Stimulated activated CD4-positive, alpha-beta T cell treated with anti-CD3 and anti-CD28 coated beads, Interleukin-4, amount 100 ng/mL, for 48 hours (primary cell): ENCODE results near the gene SPRED1.
A peak's percentile ranks its signal among the peaks of the same experiment; 100 is the strongest.

Experiments
- DNase-seq, 2 donors: peaks; one replicate each; pipeline ENCODE4 v3.0.0-alpha.2; 2020; ENCODE audit warnings: low read depth in 2 of 2

Gene SPRED1

DNA sequence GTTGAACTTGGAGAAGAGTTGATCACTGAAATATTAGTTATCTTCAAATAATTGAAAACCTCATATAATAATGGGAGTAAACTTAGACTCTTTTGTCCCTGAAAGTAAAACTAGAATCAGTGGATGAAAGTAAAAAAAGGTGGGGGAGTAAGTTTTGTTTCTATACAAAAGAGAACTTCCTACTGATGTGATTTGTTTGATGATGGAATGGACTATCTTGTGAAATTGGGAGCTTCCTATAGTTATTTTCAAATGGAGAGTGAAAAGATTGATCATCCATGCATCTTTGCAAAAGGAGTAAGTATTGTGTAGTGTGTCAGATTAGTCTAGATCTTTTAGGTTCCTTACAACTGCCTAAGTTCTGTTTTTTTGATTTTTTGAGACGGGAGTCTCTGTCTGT is 28.4 kb downstream of the SPRED1 start:
- no peak for DNase-seq

DNA sequence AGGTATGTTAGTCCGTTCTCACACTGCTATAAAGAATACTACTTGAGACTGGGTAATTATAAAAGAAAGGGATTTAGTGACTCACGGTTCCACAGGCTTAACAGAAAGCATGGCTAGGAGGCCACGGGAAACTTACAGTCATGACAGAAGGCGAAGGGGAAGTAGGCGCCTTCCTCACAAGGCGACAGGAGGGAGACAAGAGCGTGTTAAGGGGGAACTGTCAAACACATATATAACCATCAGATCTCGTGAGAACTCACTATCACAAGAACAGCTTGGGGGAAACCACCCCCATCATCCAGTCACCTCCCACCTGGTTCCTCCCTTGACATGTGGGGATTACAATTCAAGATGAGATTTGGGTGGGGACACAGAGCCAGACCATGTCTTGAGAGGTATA is 30.4 kb downstream of the SPRED1 start:
- DNase-seq, result no peak

DNA sequence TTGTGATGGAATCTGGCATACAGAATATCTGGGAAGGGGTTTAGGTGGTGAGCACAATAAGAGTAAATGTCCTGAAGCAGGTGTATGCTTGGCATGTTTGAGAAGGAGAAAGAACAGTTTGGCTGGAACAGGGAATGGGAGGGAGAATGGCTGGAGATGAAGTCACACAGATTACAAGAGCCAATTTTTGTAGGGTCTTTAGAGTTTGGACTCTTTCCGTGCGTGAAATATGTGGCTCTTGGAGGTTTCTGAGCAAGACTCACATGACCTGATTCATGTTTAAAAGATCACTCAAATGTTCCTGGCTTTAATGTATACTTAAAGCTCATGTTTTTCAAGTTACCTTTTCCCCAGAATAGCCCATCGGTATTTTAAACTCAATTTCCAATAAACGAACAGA is 32.8 kb downstream of the SPRED1 start:
- no peak for DNase-seq

DNA sequence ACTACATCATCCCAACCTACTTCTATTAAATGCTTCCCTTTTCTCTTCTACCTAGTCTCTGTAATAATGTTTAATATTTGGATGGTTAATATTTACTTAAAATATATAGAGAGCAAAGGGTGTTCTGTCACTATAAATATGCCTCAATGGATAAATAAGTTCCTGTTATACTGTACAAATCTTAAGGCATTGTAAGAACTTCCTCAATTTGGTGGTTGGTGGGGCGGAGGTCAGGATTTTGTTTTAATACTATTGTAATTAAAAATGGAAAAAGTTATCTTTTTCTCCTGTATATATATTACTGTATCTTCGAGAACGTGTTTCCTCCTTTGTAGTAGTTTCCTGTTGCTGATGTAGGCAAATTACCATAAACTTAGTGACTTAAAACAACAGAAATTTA is 41.5 kb downstream of the SPRED1 start:
- no peak for DNase-seq

DNA sequence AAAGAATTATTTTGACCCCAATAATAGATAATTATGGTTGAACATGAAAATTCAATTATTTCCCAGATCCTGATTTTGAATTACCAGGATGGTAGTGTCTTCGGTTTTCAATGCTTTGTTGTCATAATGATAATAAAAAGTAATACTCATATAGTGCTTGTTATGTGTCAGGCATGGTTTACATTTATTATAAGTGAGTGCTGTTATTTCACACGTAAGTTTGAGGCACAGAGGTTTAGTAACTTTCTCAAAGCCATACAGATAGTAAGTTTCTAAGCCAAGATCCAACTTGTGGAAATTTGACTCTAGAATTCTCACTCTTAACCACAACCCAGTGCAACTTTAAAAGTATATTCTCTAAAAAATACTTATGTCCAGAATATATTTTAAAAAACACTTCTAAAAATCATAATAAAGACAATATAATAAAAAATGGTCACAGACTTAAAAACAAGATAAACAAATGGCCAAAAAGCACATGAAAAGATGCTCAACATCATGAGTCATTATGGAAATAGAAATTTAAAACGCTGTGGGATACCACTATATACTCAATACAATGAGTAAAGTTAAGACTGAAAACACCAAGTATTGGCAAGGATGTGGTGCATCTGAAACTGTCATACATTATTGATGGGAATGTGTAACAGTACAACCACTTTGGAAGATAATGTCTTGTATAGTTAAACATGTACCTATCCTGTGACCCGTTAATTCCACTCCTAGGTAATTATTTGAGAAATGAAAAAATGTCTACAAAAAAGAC is 45.2 kb downstream of the SPRED1 start:
- DNase-seq, result no peak

DNA sequence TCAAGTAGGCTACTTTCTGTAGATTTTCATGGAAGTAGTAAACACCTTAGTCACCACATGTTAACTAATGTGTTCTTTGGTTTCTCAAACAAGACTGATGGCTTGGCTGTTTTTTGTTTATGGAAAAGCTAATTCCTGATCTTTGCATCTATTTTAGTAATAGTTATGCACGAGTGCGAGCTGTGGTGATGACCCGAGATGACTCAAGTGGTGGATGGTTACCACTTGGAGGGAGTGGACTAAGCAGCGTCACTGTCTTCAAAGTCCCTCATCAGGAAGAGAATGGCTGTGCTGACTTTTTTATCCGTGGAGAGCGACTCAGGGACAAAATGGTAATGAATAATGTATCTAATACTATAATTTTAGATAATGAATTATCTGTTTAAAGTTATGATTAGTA is 46.6 kb downstream of the SPRED1 start:
- DNase-seq, result no peak

DNA sequence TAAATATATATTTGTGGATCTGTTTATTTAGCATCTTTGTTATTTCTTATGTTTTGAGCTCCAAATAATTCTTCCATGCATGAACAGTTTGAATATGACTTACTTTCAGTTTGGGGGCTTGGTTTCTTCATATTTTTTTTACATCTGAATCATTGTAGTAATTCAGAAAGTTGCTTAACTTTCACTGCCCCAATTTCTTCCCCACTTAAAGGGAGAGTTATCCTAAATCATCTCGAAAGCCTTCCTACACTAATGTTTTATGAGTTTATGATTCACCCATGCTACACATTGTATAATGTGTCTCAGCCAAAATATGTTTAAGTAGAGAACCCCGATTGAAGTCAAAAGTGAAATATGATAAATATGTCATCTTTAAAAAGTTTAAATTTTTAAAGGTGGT is 47.8 kb downstream of the SPRED1 start:
- DNase-seq, result no peak

DNA sequence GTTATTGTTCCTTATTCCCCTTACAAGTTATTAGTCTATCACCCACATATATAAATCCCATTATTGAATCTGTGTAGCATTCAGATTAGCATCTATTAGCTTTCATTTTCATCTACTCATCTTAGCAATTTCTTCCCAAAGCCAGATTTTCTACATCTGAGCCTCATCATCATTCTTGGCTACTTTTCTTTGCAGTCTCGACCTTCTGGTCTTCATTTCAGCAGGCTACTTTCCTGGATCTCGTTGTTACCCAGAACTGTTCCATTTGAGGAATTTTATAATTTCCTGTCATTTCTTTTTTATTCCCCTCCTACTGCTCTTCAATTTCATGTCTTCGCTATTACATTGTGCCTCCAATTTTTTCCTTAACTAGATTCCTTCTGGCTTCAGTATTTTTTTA is 51.8 kb downstream of the SPRED1 start:
- no peak for DNase-seq

DNA sequence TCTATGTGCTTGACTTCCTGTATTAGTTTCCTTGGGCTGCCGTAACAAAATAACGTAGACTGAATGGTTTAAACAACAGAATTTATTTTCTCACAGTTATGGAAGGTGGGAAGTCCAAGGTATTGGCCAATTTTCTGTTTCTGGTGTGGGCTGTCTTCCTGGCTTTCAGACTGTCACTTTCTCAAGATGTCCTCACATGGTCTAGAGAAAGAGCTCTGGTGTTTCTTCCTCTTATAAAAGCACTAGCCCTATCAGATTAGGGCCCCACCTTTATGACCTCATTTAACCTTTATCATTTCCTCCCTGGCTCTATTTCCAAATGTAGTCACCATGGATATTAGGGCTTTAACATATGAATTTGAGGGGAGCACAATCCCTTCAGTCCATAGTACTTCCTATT is 54.6 kb downstream of the SPRED1 start:
- no peak for DNase-seq

DNA sequence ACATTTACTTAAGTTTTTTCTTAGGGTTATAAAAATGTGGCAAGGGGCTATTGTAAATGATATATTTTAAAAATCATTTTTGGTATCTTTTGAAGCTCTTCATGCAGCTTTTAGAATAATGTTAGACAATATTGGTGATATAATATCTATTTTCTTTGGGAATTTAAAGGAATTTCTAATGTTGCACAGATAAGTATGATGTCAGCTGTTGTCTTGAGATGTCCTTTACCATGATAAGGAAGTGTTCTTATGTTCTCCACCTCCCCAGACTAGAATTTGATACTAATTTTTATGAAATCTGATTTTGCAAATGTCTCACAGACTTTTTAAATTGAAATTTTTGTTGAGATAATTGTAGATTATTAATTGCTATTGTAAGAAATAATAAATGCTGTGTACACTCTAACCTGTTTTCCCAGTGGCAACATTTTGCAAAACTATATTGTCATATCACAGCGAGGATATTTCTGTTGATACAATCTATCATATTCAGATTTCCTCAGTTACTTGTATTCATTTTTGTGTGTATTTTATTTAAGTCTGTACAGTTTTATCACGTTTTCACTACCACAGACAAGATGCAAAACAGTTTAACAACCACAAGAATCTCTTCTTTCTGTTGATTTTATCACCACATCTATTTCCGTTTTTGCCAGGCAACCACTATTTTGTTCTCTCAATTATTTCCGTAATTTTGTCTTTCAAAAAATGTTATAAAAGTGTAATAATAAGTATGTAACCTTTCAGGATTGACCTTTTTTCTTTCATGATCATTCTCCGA is 55.4 kb downstream of the SPRED1 start:
- DNase-seq, result no peak

DNA sequence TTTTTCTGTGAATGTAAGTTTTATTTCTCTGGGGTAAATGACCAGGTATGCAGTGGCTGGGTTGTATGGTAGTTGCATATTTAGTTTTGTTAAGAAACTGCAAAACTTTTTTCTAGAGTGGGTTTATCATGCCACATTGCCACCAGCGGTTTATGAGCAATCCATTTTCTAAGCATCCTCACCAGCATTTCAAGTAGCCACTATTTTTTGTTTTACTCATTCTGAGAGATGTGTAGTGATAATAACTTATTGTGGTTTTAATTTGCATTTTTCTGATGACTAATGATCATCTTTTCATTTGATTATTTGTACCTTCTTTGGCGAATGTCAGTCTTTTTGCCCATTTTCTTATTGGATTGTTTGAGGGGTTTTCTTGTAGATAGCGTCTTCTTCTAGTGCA is 56.2 kb downstream of the SPRED1 start:
- peak in 1 of 2 donors; percentile 5 for DNase-seq

DNA sequence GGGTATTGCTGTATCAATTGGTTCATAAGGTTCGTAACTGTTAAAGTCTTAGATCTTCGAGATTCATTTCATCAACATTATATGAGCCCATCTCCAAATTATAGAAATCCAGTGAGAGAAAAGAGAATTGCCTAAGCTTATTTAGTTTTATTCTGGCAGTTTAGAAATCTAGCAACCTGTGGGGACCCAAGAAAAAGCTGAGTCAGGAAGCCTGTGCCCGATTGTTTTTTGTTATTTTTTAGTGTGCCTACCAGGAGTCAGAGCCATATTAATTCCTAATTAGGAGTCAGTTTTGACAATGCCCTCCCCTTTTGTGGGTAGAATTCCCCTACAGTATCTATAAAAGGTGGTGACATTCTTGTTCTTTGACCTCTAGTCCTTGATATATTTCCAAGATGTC is 59.6 kb downstream of the SPRED1 start:
- no peak for DNase-seq

DNA sequence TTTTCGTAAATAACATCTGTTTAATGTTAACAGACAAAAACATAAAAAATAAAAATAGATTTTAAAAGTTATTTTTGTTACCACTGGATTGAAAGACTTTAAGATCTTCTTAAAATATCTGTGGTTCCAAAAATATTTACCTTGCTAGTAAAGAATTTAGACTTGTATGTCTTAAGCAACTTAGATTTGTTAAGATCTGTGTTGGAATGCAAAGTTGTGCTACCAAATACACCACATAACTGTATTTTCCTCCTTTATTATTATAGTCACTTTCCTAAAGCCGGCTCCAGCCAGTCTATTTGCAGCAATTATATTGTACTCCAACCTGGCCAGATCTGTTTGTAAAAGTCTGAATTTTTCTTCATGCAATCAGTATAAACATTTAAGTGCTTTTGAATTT is 63.7 kb downstream of the SPRED1 start:
- DNase-seq, result no peak

DNA sequence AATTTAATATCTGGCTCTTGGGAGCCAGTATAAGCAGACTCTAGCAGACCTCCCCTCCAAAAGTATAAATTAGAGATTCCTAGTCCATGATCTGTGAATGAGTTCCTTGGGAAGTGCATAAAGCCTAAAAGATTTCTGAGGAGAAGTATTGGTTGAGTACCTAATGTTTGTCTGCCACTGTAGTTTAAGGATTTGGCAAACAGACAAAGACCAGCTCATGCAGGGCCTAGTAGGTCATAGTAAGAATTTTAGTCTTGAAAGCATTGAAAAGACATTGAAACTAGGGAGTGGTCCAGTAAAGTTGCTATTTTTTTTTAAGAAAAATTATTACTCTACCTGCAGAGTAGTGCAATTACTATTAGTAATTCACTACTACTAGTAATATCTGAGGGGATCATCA is 67.5 kb downstream of the SPRED1 start:
- DNase-seq, result no peak

DNA sequence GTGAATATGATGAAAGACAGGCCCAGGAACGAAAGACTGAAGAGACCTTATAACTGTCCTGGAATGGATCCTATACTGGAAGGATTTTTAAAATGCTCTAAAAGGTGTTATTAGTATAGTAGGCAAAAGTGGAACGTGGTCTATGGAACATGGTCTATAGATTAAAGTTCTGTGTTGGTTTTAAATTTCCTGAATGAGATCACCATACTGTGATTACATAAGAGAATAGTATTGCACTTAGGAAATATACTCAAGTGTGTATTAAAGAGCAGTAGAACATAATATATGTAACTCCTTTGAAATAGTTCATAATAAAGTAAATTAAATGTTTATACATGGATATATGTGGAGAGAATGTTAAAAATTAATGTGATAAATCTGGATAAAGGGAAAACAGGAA is 68.2 kb downstream of the SPRED1 start:
- no peak for DNase-seq

DNA sequence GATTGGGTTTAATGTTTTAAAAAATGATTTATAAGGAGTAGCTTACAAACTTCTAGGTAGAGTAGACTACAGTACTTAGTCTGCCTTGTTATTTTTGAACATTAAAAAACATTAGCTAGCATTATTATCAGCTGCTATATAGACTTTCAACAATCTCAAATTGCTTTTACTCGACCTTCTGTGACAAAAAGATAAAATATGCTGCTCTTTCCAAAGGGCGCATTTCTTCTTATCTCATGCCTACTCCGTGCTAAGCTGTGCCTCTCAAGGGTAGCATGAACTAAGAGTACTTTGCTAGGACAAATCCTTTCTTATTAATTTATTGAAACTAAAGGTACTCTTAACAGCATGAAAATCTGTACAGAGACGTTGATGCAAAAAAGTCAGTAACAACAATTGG is 71.3 kb downstream of the SPRED1 start:
- DNase-seq, result no peak

DNA sequence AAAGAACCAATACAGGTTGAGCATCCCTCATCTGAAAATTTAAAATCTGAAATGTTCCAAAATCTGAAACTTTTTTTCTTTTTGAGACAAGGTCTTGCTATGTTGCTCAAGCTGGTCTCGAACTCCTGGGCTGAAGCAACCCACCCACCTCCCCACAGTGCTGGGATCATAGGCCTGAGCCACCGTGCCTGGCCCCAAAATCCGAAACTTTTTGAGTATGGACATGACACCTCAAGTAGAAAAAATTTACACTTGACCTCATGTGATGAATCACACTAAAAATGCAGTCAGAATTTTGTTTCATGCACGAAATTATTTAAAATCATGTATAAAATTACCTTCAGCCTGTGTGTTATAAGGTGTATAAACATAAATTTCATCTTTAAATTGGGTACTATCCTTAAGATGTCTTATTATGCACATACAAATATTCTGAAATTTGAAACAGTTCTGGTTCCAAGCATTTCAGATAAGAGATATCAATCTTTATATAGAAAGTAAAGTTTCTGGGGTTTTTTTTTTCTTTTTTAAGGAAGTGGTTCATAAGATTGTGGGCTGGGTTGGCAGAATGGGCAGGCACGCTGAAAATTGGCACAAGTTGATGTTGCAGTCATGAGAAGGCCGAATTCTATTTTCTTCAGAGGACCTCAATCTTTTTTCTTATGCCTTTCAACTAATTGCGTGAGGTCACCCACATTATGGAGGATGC is 72.5 kb downstream of the SPRED1 start:
- no peak for DNase-seq

DNA sequence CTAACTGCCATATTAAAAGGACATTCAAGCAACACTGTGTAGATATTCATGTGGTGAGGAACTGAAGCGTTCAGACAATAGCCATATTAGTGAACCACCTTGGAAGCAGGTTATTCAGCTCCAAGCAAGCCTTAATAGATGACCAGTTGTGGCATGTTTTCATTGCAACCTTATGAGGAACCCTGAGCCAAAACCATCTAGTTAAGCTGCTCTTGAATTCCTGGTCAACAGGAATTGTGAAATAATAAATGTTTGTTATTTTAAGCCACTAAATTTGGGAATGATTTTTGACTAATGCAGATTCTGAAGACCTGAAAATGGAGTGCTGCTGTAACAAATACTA is 73.0 kb downstream of the SPRED1 start:
- DNase-seq, result no peak

DNA sequence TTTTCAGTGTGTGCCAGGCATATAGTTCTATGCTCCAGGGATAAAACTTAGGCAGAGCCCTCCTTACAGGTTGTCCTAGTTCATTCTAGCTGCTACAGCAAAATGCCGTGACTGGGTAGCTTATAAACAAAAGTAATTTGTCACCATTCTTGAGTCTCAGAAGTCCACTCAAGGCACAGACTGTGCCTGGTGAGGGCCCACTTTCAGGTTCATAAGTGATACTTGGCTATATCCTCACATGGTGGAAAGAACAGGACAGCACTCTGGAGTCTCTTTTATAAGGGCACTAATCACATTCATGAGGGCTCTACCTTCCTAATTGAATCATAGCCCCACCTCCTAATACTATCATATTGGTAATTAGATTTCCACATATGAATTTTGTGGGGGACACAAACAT is 80.1 kb downstream of the SPRED1 start:
- no peak for DNase-seq

DNA sequence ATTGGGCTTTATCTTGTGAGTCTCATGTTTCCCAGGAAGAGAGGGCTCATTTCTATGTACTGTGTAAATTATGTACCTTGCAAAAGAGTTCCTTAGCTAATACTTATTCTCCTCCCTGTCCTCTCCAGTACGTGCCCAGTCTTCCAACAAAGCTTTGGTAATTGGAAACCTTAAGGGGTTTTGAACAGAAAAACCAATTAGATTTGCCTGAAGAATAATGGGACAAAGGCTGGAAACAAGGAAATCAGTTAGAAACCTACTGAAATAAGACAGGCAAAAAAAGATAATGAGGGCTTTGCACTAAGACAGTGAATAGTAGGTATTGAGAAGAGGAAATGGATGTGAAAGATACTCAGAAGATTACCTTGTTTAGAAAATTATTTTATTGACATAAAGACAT is 82.5 kb downstream of the SPRED1 start:
- DNase-seq, result no peak

DNA sequence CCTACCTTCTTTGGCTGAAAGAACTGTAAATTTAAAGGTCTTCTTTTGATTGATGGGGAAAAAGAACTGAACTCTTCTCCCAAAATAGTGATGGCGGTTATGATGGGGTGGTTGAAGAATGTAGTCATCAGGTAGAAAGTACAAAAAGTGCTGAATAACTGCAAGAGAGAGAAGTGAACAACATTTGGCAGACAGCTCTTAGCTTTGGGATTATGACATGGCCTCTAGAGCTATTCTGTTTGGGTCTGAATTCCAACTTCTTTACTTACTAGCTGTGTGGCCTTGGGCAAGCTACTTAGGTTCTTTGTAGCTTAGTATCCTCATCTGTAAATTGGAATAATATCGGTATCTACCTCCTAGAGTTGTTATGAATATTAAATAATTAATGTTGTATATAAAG is 91.7 kb downstream of the SPRED1 start:
- no peak for DNase-seq

DNA sequence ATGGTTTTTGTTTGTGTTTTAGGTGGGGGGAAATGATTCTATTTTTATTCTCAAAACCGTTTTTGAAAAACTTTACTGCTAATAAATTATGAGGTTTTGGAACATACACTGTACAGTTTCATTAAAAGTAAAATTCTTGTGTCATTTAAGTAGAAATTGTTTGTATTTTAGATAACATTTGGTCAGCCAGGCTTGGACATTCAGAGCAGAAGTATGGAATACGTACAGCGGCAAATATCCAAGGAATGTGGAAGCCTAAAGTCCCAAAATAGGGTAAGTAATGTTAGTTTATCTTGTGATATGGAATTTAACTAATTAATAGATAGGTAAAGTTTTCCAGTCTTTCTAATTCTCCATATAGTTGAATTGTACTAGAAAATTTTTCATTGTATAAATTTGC is 96.6 kb downstream of the SPRED1 start:
- no peak for DNase-seq

DNA sequence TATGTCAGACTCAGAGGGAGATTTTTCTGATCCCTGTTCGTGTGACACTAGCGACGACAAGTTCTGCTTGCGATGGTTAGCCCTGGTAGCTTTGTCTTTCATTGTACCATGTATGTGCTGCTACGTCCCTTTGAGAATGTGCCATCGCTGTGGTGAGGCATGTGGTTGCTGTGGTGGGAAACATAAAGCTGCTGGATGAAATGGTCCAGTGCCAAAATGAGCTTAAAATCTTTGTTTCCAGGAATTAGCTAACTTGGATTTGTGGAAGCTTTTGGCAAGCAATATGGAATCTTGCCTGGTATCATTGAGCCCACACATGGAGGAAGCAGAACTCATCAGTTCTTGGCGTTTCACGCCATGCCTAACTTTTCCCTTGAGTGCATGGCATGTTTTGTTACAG is 98.8 kb downstream of the SPRED1 start:
- DNase-seq, result no peak
